ENCODE data around the gene IFI27L1. TPM values are rescaled to one million over a fixed set of nuclear protein-coding genes. Genes with fewer than 3 reads are reported as not detected.

The IFI27L1 gene
- total and polyA plus RNA-seq, 2 of the 13 experiments (the other 11 are each of a cell fraction or from before 2014, with no cell fraction given), result 11.9 to 19.0 TPM

DNA sequence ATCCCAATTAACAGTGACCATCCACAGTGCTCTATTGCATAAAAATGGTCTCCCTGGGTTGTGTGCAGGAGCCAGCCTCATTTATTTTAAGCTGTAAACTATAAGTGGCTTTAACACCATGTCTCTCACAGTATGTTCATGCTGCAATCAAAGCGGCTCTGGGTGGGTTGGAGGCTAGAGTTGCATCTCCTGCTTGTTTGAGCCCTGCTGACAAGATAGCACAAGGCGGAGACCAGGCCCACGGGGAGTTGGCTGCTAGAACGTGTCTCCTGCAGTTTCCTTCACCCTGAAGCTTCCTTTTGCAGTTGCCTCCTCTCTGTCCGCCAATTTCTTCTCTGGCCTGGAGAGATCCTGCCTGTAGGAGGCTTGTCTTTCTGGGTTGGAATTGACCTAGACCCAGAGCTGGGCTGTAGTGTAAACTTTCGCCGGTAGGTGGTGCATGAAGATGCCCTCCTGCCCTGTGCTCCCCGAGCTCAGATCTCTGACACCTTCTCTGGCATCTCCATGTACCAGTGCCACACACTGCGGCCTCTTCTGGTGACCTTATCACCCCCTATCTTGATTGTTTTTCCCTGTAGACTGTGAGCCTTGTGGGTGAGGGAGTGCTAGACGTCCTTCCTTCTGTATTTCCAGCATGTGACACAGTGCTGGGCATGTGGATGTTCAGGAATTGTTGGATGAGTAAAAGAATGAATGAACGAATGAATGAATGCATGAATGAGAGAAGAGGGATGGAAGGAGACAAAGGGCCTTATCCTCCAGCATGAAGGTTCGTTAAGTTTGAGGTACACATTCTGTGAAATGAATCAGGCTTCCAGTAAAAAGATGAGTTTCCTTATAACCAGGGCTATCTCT, 44.6 kb upstream of the IFI27L1 start (continued):
- 0 out of 2 replicates have a peak, but pooled peaks have one; percentile 14 for TF ChIP-seq TBX3 (IDR thresholded peaks at IDR 0.05; ENCODE audit: borderline replicate concordance)
- TF ChIP-seq REPIN1 (CRISPR knock-in tag; IDR thresholded peaks at IDR 0.05; ENCODE audit: borderline replicate concordance, low read depth), result 0 out of 2 replicates have a peak, but pooled peaks have one; percentile 30
- TF ChIP-seq NFIB (CRISPR knock-in tag; IDR thresholded peaks at IDR 0.05; ENCODE audit: borderline replicate concordance), result no peak
- no peak for TF ChIP-seq ZNF460 (CRISPR knock-in tag; IDR thresholded peaks at IDR 0.05; ENCODE audit: borderline replicate concordance)
- TF ChIP-seq, protein P1, sequence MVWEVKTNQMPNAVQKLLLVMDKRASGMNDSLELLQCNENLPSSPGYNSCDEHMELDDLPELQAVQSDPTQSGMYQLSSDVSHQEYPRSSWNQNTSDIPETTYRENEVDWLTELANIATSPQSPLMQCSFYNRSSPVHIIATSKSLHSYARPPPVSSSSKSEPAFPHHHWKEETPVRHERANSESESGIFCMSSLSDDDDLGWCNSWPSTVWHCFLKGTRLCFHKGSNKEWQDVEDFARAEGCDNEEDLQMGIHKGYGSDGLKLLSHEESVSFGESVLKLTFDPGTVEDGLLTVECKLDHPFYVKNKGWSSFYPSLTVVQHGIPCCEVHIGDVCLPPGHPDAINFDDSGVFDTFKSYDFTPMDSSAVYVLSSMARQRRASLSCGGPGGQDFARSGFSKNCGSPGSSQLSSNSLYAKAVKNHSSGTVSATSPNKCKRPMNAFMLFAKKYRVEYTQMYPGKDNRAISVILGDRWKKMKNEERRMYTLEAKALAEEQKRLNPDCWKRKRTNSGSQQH (CRISPR knock-in tag; IDR thresholded peaks at IDR 0.05; ENCODE audit: low read depth), result no peak
- TF ChIP-seq ZNF83 (CRISPR knock-in tag; IDR thresholded peaks at IDR 0.05; ENCODE audit: borderline replicate concordance), result no peak
- TF ChIP-seq TBX2 (CRISPR knock-in tag; IDR thresholded peaks at IDR 0.05; ENCODE audit: borderline replicate concordance), result 0 out of 2 replicates have a peak, but pooled peaks have one; percentile 18
- TF ChIP-seq, protein P2, sequence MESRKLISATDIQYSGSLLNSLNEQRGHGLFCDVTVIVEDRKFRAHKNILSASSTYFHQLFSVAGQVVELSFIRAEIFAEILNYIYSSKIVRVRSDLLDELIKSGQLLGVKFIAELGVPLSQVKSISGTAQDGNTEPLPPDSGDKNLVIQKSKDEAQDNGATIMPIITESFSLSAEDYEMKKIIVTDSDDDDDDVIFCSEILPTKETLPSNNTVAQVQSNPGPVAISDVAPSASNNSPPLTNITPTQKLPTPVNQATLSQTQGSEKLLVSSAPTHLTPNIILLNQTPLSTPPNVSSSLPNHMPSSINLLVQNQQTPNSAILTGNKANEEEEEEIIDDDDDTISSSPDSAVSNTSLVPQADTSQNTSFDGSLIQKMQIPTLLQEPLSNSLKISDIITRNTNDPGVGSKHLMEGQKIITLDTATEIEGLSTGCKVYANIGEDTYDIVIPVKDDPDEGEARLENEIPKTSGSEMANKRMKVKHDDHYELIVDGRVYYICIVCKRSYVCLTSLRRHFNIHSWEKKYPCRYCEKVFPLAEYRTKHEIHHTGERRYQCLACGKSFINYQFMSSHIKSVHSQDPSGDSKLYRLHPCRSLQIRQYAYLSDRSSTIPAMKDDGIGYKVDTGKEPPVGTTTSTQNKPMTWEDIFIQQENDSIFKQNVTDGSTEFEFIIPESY (CRISPR knock-in tag; IDR thresholded peaks at IDR 0.05), result peak; percentile 68
- TF ChIP-seq ZNF547 (CRISPR knock-in tag; IDR thresholded peaks at IDR 0.05), result 0 out of 2 replicates have a peak, but pooled peaks have one; percentile 46
- TF ChIP-seq, protein P3, sequence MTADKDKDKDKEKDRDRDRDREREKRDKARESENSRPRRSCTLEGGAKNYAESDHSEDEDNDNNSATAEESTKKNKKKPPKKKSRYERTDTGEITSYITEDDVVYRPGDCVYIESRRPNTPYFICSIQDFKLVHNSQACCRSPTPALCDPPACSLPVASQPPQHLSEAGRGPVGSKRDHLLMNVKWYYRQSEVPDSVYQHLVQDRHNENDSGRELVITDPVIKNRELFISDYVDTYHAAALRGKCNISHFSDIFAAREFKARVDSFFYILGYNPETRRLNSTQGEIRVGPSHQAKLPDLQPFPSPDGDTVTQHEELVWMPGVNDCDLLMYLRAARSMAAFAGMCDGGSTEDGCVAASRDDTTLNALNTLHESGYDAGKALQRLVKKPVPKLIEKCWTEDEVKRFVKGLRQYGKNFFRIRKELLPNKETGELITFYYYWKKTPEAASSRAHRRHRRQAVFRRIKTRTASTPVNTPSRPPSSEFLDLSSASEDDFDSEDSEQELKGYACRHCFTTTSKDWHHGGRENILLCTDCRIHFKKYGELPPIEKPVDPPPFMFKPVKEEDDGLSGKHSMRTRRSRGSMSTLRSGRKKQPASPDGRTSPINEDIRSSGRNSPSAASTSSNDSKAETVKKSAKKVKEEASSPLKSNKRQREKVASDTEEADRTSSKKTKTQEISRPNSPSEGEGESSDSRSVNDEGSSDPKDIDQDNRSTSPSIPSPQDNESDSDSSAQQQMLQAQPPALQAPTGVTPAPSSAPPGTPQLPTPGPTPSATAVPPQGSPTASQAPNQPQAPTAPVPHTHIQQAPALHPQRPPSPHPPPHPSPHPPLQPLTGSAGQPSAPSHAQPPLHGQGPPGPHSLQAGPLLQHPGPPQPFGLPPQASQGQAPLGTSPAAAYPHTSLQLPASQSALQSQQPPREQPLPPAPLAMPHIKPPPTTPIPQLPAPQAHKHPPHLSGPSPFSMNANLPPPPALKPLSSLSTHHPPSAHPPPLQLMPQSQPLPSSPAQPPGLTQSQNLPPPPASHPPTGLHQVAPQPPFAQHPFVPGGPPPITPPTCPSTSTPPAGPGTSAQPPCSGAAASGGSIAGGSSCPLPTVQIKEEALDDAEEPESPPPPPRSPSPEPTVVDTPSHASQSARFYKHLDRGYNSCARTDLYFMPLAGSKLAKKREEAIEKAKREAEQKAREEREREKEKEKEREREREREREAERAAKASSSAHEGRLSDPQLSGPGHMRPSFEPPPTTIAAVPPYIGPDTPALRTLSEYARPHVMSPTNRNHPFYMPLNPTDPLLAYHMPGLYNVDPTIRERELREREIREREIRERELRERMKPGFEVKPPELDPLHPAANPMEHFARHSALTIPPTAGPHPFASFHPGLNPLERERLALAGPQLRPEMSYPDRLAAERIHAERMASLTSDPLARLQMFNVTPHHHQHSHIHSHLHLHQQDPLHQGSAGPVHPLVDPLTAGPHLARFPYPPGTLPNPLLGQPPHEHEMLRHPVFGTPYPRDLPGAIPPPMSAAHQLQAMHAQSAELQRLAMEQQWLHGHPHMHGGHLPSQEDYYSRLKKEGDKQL (CRISPR knock-in tag; IDR thresholded peaks at IDR 0.05; ENCODE audit: low read depth), result no peak
- peak; percentile 20 for TF ChIP-seq YY1 (IDR thresholded peaks at IDR 0.05; ENCODE audit: insufficient read depth, insufficient replicate concordance, low read depth, low read length)
- no peak for TF ChIP-seq ZNF556 (CRISPR knock-in tag; IDR thresholded peaks at IDR 0.05; ENCODE audit: borderline replicate concordance)
- TF ChIP-seq SPEN (CRISPR knock-in tag; IDR thresholded peaks at IDR 0.05; ENCODE audit: low read depth), result no peak
- no peak for TF ChIP-seq ISL2 (CRISPR knock-in tag; IDR thresholded peaks at IDR 0.05)
- peak; percentile 28; the same call in 1 of the 2 replicates for TF ChIP-seq FOSL2 (CRISPR knock-in tag; IDR thresholded peaks at IDR 0.05)
- TF ChIP-seq, protein P4, sequence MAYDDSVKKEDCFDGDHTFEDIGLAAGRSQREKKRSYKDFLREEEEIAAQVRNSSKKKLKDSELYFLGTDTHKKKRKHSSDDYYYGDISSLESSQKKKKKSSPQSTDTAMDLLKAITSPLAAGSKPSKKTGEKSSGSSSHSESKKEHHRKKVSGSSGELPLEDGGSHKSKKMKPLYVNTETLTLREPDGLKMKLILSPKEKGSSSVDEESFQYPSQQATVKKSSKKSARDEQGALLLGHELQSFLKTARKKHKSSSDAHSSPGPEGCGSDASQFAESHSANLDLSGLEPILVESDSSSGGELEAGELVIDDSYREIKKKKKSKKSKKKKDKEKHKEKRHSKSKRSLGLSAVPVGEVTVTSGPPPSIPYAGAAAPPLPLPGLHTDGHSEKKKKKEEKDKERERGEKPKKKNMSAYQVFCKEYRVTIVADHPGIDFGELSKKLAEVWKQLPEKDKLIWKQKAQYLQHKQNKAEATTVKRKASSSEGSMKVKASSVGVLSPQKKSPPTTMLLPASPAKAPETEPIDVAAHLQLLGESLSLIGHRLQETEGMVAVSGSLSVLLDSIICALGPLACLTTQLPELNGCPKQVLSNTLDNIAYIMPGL (CRISPR knock-in tag; IDR thresholded peaks at IDR 0.05; ENCODE audit: borderline replicate concordance in 1 of 2, low read depth in 1 of 2), result 0 out of 4 replicates have a peak, but pooled peaks of 1 of the 2 experiments have one; percentile 26
- TF ChIP-seq SMC3 (IDR thresholded peaks at IDR 0.05; ENCODE audit: low read length), result peak; percentile 94
